GM23248 (cell line): Measurements from ENCODE around the gene EVI5L. TPM values are rescaled to one million over a fixed set of nuclear protein-coding genes. Genes with fewer than 3 reads are reported as not detected.

Experiments
- DNase-seq: peaks from one replicate; pipeline ENCODE4 v3.0.0-alpha.2; 2015
- H2AFZ ChIP-seq: fragments of 200-600 bp; sonication (generic); 2 replicates; pipeline ENCODE4 v1.6.1; 2016; ENCODE audit warnings: antibody characterized with exemption
- H3F3A ChIP-seq: fragments of 200-600 bp; sonication (generic); 2 replicates; pipeline ENCODE4 v1.6.1; 2016; ENCODE audit warnings: mild to moderate bottlenecking, antibody characterized with exemption, mixed run types; ENCODE audit not compliant: insufficient read depth
- H3K27ac ChIP-seq: fragments of 200-600 bp; sonication (generic); 2 replicates; pipeline ENCODE4 v1.5.1; 2016; ENCODE audit warnings: mild to moderate bottlenecking
- H3K27me3 ChIP-seq: fragments of 200-600 bp; sonication (generic); replicated peaks from 2 replicates; pipeline ENCODE4 v1.6.1; 2016; ENCODE audit warnings: mild to moderate bottlenecking; ENCODE audit not compliant: insufficient read depth
- H3K36me3 ChIP-seq: fragments of 200-600 bp; sonication (generic); 2 replicates; pipeline ENCODE4 v1.6.1; 2016; ENCODE audit warnings: low read depth, mild to moderate bottlenecking
- H3K4me1 ChIP-seq: fragments of 200-600 bp; sonication (generic); 2 replicates; pipeline ENCODE4 v1.6.1; 2016; ENCODE audit warnings: mild to moderate bottlenecking; ENCODE audit not compliant: insufficient read depth
- H3K4me2 ChIP-seq: fragments of 200-600 bp; sonication (generic); one replicate; pipeline ENCODE4 v1.6.1; 2016; ENCODE audit warnings: mild to moderate bottlenecking; ENCODE audit not compliant: unreplicated experiment
- H3K4me3 ChIP-seq: fragments of 200-600 bp; sonication (generic); 2 replicates; pipeline ENCODE4 v1.5.1; 2016; ENCODE audit warnings: mild to moderate bottlenecking
- H3K79me2 ChIP-seq: fragments of 200-600 bp; sonication (generic); 2 replicates; pipeline ENCODE4 v1.6.1; 2016; ENCODE audit warnings: mild to moderate bottlenecking; ENCODE audit not compliant: insufficient read depth
- H3K9ac ChIP-seq: fragments of 200-600 bp; sonication (generic); 2 replicates; pipeline ENCODE4 v1.6.1; 2016; ENCODE audit warnings: mild to moderate bottlenecking
- H3K9me2 ChIP-seq: fragments of 200-600 bp; sonication (generic); 2 replicates; pipeline ENCODE4 v1.6.1; 2016; ENCODE audit warnings: mixed run types, mild to moderate bottlenecking, moderate library complexity; ENCODE audit not compliant: insufficient read depth
- H3K9me3 ChIP-seq: fragments of 200-600 bp; sonication (generic); one replicate; pipeline ENCODE4 v1.6.1; 2017; ENCODE audit warnings: low read depth
- H4K20me1 ChIP-seq: fragments of 200-600 bp; sonication (generic); 2 replicates; pipeline ENCODE4 v1.6.0; 2016; ENCODE audit not compliant: insufficient read depth
- EZH2 ChIP-seq: fragments of 200-600 bp; sonication (generic); IDR thresholded peaks from 2 replicates; pipeline ENCODE4 v1.6.1; 2018; ENCODE audit warnings: antibody characterized with exemption, mild to moderate bottlenecking; ENCODE audit not compliant: insufficient read depth, poor library complexity, severe bottlenecking
- EZH2phosphoT487 ChIP-seq: fragments of 200-600 bp; sonication (generic); IDR thresholded peaks from 2 replicates; pipeline ENCODE4 v1.6.1; 2018; ENCODE audit warnings: antibody characterized with exemption, moderate library complexity, mild to moderate bottlenecking, low read depth; ENCODE audit not compliant: insufficient read depth
- WGBS, 2 experiments: methylation state at CpG; one replicate each; pipeline ENCODE4 v1.1.6; 2015 to 2017; ENCODE audit warnings: low lambda C conversion rate in 2 of 2, low coverage in 1 of 2; ENCODE audit errors: missing lambda C conversion rate in 2 of 2; 5-methylcytosine and 5-hydroxymethylcytosine counted together
- in situ Hi-C: fragments of 300-500 bp; cut with MboI; formaldehyde crosslinking; loops from 2 replicates; pipeline ENCODE4 v1.15.0; 2020
- polyA plus RNA-seq: library from polyadenylated mRNA; unstranded; fragments of >200 nt; fragmentation: Nextera tagmentation; extraction: Ambion mirVana; gene quantifications from 2 replicates; pipeline ENCODE4 v1.2.1, GENCODE V29; 2016
- total RNA-seq: library from RNA; depleted of rRNA; stranded (reverse); fragments of >200 nt; shearing (Covaris generic); gene quantifications from 2 replicates; pipeline ENCODE4 v1.2.3, GENCODE V29; 2014

EVI5L gene
- total and polyA plus RNA-seq, 2 experiments from 2014 or later: 6.9 to 24.3 TPM

GRCh38 chr19:7859831-7860713 is 30.1 kb downstream of the EVI5L start:
- Histone ChIP-seq H2AFZ (no peak overlapping the region), H3F3A (no peaks in the 10 kb centered on the region), H4K20me1 (no peaks in the 10 kb centered on the region), H3K9me3 (no peaks in the 10 kb centered on the region), H3K27ac (no peak overlapping the region), H3K4me1 (no peaks in the 10 kb centered on the region), H3K79me2 (no peaks in the 10 kb centered on the region), H3K9me2 (no peaks in the 10 kb centered on the region), H3K27me3 (no peaks in the 10 kb centered on the region), H3K4me2 (no peak overlapping the region), H3K9ac (no peak overlapping the region), H3K36me3 (no peaks in the 10 kb centered on the region), H3K4me3 (no peak overlapping the region)
- 92 to 95% methylated on average over 20 to 22 of the region's 22 CpGs for WGBS, 2 experiments
- no peak for DNase-seq
- in situ Hi-C loops: no loop called here
- TF ChIP-seq EZH2phosphoT487 (no peak), EZH2 (no peak)

- WGBS, 2 experiments: 82 to 83% methylated on average over 13 to 14 of the region's 14 CpGs
- Histone ChIP-seq H3K27me3 (no peaks in the 10 kb centered on the region), H3K9me3 (no peaks in the 10 kb centered on the region), H3K4me1 (no peaks in the 10 kb centered on the region), H3K4me3 (no peak overlapping the region), H3K27ac (no peak overlapping the region), H3F3A (no peaks in the 10 kb centered on the region), H3K36me3 (no peaks in the 10 kb centered on the region), H3K4me2 (no peak overlapping the region), H3K9me2 (no peaks in the 10 kb centered on the region), H3K79me2 (no peaks in the 10 kb centered on the region), H2AFZ (no peak overlapping the region), H3K9ac (no peak overlapping the region), H4K20me1 (no peaks in the 10 kb centered on the region)
- no peak for TF ChIP-seq EZH2phosphoT487
- TF ChIP-seq EZH2: no peak
- in situ Hi-C loops: no loop called here
- no peak for DNase-seq
Observed at GRCh38 chr19:7860714-7861618, 30.9 kb downstream of the EVI5L start.

GRCh38 chr19:7861619-7862412 is 31.8 kb downstream of the EVI5L start:
- H3K79me2 ChIP-seq: no peaks in the 10 kb centered on the region
- H3K36me3 ChIP-seq: no peaks in the 10 kb centered on the region
- no peaks in the 10 kb centered on the region for H3F3A ChIP-seq
- no peaks in the 10 kb centered on the region for H3K4me1 ChIP-seq
- no peak for DNase-seq
- no peak overlapping the region for H3K9ac ChIP-seq
- H3K27me3 ChIP-seq: no peaks in the 10 kb centered on the region
- WGBS, 2 experiments: 87 to 91% methylated on average over 50 to 63 of the region's 63 CpGs
- H4K20me1 ChIP-seq: no peaks in the 10 kb centered on the region
- no peaks in the 10 kb centered on the region for H3K9me3 ChIP-seq
- no peak overlapping the region for H3K27ac ChIP-seq
- no peak overlapping the region for H2AFZ ChIP-seq
- no peak overlapping the region for H3K4me2 ChIP-seq
- no peak overlapping the region for H3K4me3 ChIP-seq
- no peak for TF ChIP-seq EZH2
- no peak for TF ChIP-seq EZH2phosphoT487
- no peaks in the 10 kb centered on the region for H3K9me2 ChIP-seq
- in situ Hi-C loops: no loop called here
